CD4-positive, alpha-beta memory T cell (primary cell): Measurements from ENCODE around the gene FAM78A. TPM values are rescaled to one million over a fixed set of nuclear protein-coding genes. Genes with fewer than 3 reads are reported as not detected.

ENCODE experiments used
- CTCF ChIA-PET: fragments of 350-600 bp; sonication (Branson Sonifier 250); formaldehyde crosslinking; loops from one replicate; lab custom pipeline; 2021; ENCODE audit warnings: inconsistent platforms; ENCODE audit not compliant: partially characterized antibody; lab: Charles Lee
- POLR2A ChIA-PET: fragments of 350-600 bp; sonication (Branson Sonifier 250); formaldehyde crosslinking; loops from one replicate; lab custom pipeline; 2021; ENCODE audit not compliant: partially characterized antibody; lab: Charles Lee
- DNase-seq, 5 donors: peaks; one replicate each; pipeline versions ENCODE4 v3.0.0 to v3.0.0-alpha.2; 2020 to 2022; ENCODE audit warnings: mixed read lengths in 1 of 5
- H3K27ac ChIP-seq: one replicate; pipeline ENCODE4 v1.7.0; 2013; ENCODE audit warnings: low read depth, low read length
- H3K27me3 ChIP-seq: 2 replicates; pipeline ENCODE4 v1.7.0; 2013; ENCODE audit warnings: mild to moderate bottlenecking, low read length, moderate library complexity; ENCODE audit not compliant: insufficient read depth
- H3K36me3 ChIP-seq: 2 replicates; pipeline ENCODE4 v1.7.0; 2013; ENCODE audit warnings: mild to moderate bottlenecking, low read length, moderate library complexity; ENCODE audit not compliant: insufficient read depth
- H3K4me1 ChIP-seq: 2 replicates; pipeline ENCODE4 v1.7.0; 2013; ENCODE audit warnings: mild to moderate bottlenecking, low read length, moderate library complexity; ENCODE audit not compliant: insufficient read depth
- H3K4me3 ChIP-seq, 2 donors: one replicate each; pipeline ENCODE4 v1.7.0; 2013; ENCODE audit warnings: low read length in 2 of 2, mild to moderate bottlenecking in 1 of 2
- H3K9me3 ChIP-seq, 2 donors: one replicate each; pipeline ENCODE4 v1.7.0; 2013; ENCODE audit warnings: low read length in 2 of 2, control low read depth in 1 of 2; ENCODE audit not compliant: control insufficient read depth in 1 of 2
- H3K27ac Mint-ChIP-seq, 7 donors: one replicate each; pipeline ENCODE4 v1.8.0; 2020 to 2021; ENCODE audit warnings: mixed read lengths in 7 of 7, mild to moderate bottlenecking in 6 of 7, inconsistent platforms in 3 of 7, moderate library complexity in 3 of 7
- H3K27me3 Mint-ChIP-seq, 2 donors: one replicate each; pipeline ENCODE4 v1.8.0; 2020 to 2021; ENCODE audit warnings: mixed read lengths in 2 of 2
- H3K36me3 Mint-ChIP-seq, 2 donors: one replicate each; pipeline ENCODE4 v1.8.0; 2020 to 2021; ENCODE audit warnings: mixed read lengths in 2 of 2, inconsistent platforms in 1 of 2, mild to moderate bottlenecking in 1 of 2
- H3K4me1 Mint-ChIP-seq, 4 donors: one replicate each; pipeline ENCODE4 v1.8.0; 2020 to 2021; ENCODE audit warnings: mixed read lengths in 4 of 4, mild to moderate bottlenecking in 1 of 4
- H3K4me3 Mint-ChIP-seq, 8 donors: one replicate each; pipeline ENCODE4 v1.8.0; 2020 to 2021; ENCODE audit warnings: mixed read lengths in 8 of 8, mild to moderate bottlenecking in 7 of 8, moderate library complexity in 6 of 8, inconsistent platforms in 3 of 8
- H3K9me3 Mint-ChIP-seq, 8 donors: one replicate each; pipeline ENCODE4 v1.8.0; 2020 to 2021; ENCODE audit warnings: mixed read lengths in 8 of 8, mild to moderate bottlenecking in 5 of 8, inconsistent platforms in 3 of 8, moderate library complexity in 1 of 8
- intact Hi-C: fragments of 100-400 bp; cut with micrococcal nuclease; formaldehyde crosslinking; loops from one replicate; pipeline ENCODE4 v1.15.1; 2023
- polyA plus RNA-seq, 2 donors: library from polyadenylated mRNA; unstranded; fragments of 300-500 nt; fragmentation: Illumina TruSeq; gene quantifications; one replicate each; pipeline ENCODE4 v1.2.3, GENCODE V29; 2021
- total RNA-seq, 2 experiments: library from RNA; stranded (reverse); gene quantifications; one replicate each; pipeline ENCODE4 v1.2.3, GENCODE V29; 2021

The FAM78A gene
- total and polyA plus RNA-seq, 4 experiments from 2014 or later = 5.5 to 93.5 (median 61.3) TPM

DNA sequence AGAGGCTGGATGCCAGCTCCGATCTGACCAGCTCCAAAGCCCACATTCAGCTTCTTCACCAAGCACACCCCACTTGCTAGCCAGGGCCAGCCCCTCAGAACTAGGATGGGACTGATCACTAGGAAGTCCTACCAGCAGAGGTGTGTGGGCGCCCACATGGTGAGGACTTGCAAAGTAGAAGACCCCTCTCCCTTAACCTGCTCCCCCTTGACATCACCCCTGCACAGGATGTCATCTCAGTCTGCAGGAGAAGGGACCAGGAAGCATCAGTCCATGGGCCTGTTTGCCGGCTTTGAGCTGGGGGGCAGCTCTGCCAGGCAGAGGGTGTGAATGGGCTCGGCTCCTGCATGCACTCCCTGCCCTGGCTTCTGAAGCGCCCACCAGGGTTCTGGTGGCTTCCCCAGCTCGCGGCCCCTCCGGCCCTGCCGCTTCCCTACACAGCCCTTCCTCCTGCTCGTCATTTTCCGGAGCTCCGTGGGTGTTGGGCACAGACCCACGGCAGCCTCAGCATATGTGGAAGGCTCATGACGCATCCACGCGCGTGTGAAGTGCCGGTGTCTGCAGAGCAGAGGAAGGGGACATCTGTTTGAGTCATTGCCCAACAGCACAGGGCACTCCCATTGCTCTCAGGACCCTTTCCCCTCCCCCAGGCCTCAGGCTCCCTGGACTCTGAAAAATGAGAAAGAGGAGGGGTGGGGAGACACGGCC, 3.7 kb upstream of the FAM78A start:
- ChIA-PET POLR2A (interaction anchor here (0.6 to 17.7 kb wide), 4 partner anchors 18 to 102 kb away, joined by 3 to 1324 read pairs (median 4); no protein-coding TSS in a partner anchor), CTCF (interaction anchor here (0.9 to 1.1 kb wide), 2 partner anchors 24 to 102 kb away, joined by 4 read pairs; no protein-coding TSS in a partner anchor)
- Mint-ChIP-seq H3K27ac (peak overlapping the region in 2 of 7 donors; percentile 51 to 95), H3K36me3 (peaks cover 12 to 17% of the 10 kb centered on the region in 2 donors), H3K27me3 (peaks cover 2 to 3% of the 10 kb centered on the region in 2 donors), H3K4me1 (peaks cover 22 to 49% (median 26%) of the 10 kb centered on the region in 4 donors), H3K4me3 (no peak overlapping the region), H3K9me3 (no peaks in the 10 kb centered on the region)
- H3K27me3 ChIP-seq = no peaks in the 10 kb centered on the region
- no peaks in the 10 kb centered on the region for H3K9me3 ChIP-seq
- intact Hi-C loops = loop anchor here (2.0 to 10.0 kb wide), 4 partner anchors 57 to 225 kb away; partner anchors contain the start of genes NUP214 and POMT1
- H3K27ac ChIP-seq = no peak overlapping the region
- H3K4me3 ChIP-seq = no peak overlapping the region
- no peaks in the 10 kb centered on the region for H3K36me3 ChIP-seq
- peaks cover 27% of the 10 kb centered on the region for H3K4me1 ChIP-seq
- no peak for DNase-seq

GRCh38 chr9:131279196-131279862, 3.0 kb upstream of the FAM78A start:
- ChIA-PET CTCF (interaction anchor here (0.9 to 1.5 kb wide), 6 partner anchors 9 to 101 kb away, joined by 4 to 5 read pairs (median 4); no protein-coding TSS in a partner anchor), POLR2A (interaction anchor here (1.1 to 17.7 kb wide), 6 partner anchors 17 to 119 kb away, joined by 3 to 1324 read pairs (median 6); no protein-coding TSS in a partner anchor)
- H3K4me3 Mint-ChIP-seq = peak overlapping the region; percentile 84 to 93 (median 91)
- Histone ChIP-seq H3K36me3 (no peaks in the 10 kb centered on the region), H3K27me3 (no peaks in the 10 kb centered on the region), H3K9me3 (no peaks in the 10 kb centered on the region), H3K4me3 (no peak overlapping the region), H3K4me1 (peaks cover 27% of the 10 kb centered on the region), H3K27ac (peak overlapping the region; percentile 79)
- DNase-seq = no peak
- H3K36me3 Mint-ChIP-seq = peaks cover 15 to 24% of the 10 kb centered on the region in 2 donors
- no peaks in the 10 kb centered on the region for H3K9me3 Mint-ChIP-seq
- H3K27ac Mint-ChIP-seq = peak overlapping the region; percentile 92 to 95 (median 94)
- peaks cover 22 to 50% (median 26%) of the 10 kb centered on the region in 4 donors for H3K4me1 Mint-ChIP-seq
- intact Hi-C loops = loop anchor here (2.0 to 10.0 kb wide), 4 partner anchors 58 to 225 kb away; partner anchors contain the start of genes NUP214 and POMT1
- H3K27me3 Mint-ChIP-seq = peaks cover 2 to 3% of the 10 kb centered on the region in 2 donors

GRCh38 chr9:131278702-131279111, 2.4 kb upstream of the FAM78A start:
- Mint-ChIP-seq H3K27ac (peak overlapping the region; percentile 92 to 95 (median 94)), H3K27me3 (peaks cover 2 to 3% of the 10 kb centered on the region in 2 donors), H3K4me1 (peaks cover 22 to 50% (median 26%) of the 10 kb centered on the region in 4 donors), H3K9me3 (no peaks in the 10 kb centered on the region), H3K36me3 (peaks cover 21 to 30% of the 10 kb centered on the region in 2 donors), H3K4me3 (peak overlapping the region; percentile 84 to 93 (median 91))
- Histone ChIP-seq H3K9me3 (no peaks in the 10 kb centered on the region), H3K27ac (peak overlapping the region; percentile 79), H3K27me3 (no peaks in the 10 kb centered on the region), H3K4me1 (peaks cover 27% of the 10 kb centered on the region), H3K36me3 (no peaks in the 10 kb centered on the region), H3K4me3 (peak overlapping the region in 1 of 2 donors; percentile 48)
- DNase-seq = peak in 4 of 5 donors; percentile 43 to 77 (median 48)
- ChIA-PET CTCF (interaction anchor here (0.9 to 1.5 kb wide), 6 partner anchors 8 to 29 kb away, joined by 4 to 5 read pairs (median 4); no protein-coding TSS in a partner anchor), POLR2A (interaction anchor here (0.8 to 17.7 kb wide), 8 partner anchors 10 to 307 kb away, joined by 3 to 1324 read pairs (median 6); partner anchors contain the start of gene PLPP7)
- intact Hi-C loops = loop anchor here (1.0 to 10.0 kb wide), 8 partner anchors 9 to 226 kb away; partner anchors contain the start of genes NUP214 and POMT1

DNA sequence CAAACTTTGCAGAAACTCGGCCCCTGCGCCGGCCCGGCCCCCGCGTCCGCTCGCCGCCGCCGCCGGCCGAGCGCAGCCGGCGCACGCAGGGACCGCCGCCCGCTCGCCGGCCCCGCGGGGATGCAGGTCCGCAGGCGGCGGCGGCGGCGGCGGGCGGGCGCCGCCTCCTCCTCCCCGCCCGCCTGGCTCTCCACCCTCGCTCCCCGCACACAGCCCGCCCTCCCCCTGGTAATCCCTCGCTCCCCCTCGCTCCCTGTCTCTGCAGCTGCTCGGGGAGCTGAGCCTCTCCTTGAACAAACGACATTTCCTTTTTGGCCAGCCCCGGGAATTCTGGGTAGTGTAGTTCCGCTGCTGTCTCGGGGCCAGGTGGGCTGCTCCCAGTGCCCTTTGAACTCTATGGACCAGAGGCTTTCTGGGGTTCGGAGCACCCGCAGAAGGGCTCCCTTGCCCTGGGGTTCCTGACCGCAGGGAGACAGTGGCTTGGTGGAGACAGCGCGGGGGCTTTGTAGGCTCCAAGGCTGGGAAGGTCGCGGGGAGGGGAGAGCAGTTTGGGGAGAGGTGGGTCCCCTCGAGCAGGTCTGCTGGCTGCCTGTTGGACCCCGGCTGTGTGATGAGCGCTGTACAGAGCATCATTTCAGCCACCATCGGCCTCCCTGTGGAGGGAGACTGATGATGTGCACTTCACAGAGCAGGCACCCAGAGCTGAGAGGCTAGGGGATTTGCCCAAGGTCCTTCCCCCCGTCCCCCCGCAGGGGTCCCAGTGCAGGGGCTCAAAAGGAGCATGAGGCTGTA, 1.8 kb upstream of the FAM78A start:
- peaks cover 2 to 3% of the 10 kb centered on the region in 2 donors for H3K27me3 Mint-ChIP-seq
- peaks cover 22 to 49% (median 25%) of the 10 kb centered on the region in 4 donors for H3K4me1 Mint-ChIP-seq
- no peaks in the 10 kb centered on the region for H3K27me3 ChIP-seq
- peak overlapping the region; percentile 79 for H3K27ac ChIP-seq
- H3K4me3 ChIP-seq = peak overlapping the region; percentile 21 to 65
- no peaks in the 10 kb centered on the region for H3K9me3 Mint-ChIP-seq
- H3K36me3 ChIP-seq = no peaks in the 10 kb centered on the region
- H3K4me3 Mint-ChIP-seq = peak overlapping the region; percentile 84 to 93 (median 91)
- CTCF ChIA-PET = interaction anchor here (1.0 to 1.5 kb wide), 5 partner anchors 8 to 28 kb away, joined by 4 to 5 read pairs (median 4); no protein-coding TSS in a partner anchor
- POLR2A ChIA-PET = interaction anchor here (0.6 to 17.7 kb wide), 9 partner anchors 11 to 307 kb away, joined by 3 to 1324 read pairs (median 5); partner anchors contain the start of gene PLPP7
- peaks cover 27% of the 10 kb centered on the region for H3K4me1 ChIP-seq
- intact Hi-C loops = loop anchor here (1.0 to 10.0 kb wide), 8 partner anchors 9 to 227 kb away; partner anchors contain the start of genes NUP214 and POMT1
- peak overlapping the region; percentile 92 to 95 (median 94) for H3K27ac Mint-ChIP-seq
- H3K9me3 ChIP-seq = no peaks in the 10 kb centered on the region
- DNase-seq = peak; percentile 60 to 78 (median 61)
- peaks cover 24 to 35% of the 10 kb centered on the region in 2 donors for H3K36me3 Mint-ChIP-seq

GRCh38 chr9:131277287-131277909, 1.1 kb upstream of the FAM78A start:
- H3K9me3 ChIP-seq = no peaks in the 10 kb centered on the region
- H3K9me3 Mint-ChIP-seq = no peaks in the 10 kb centered on the region
- no peak overlapping the region for H3K27ac Mint-ChIP-seq
- H3K36me3 Mint-ChIP-seq = peaks cover 24 to 39% of the 10 kb centered on the region in 2 donors
- ChIA-PET POLR2A (interaction anchor here (1.0 to 17.7 kb wide), 6 partner anchors 11 to 121 kb away, joined by 4 to 1324 read pairs (median 6); partner anchors contain the start of gene PLPP7), CTCF (interaction anchor here (1.0 to 12.3 kb wide), 3 partner anchors 23 to 99 kb away, joined by 3 to 188 read pairs (median 3); no protein-coding TSS in a partner anchor)
- H3K27me3 ChIP-seq = no peaks in the 10 kb centered on the region
- peak overlapping the region; percentile 67 for H3K27ac ChIP-seq
- peak overlapping the region in 3 of 8 donors; percentile 58 to 71 (median 64) for H3K4me3 Mint-ChIP-seq
- peak overlapping the region; percentile 2 to 65 for H3K4me3 ChIP-seq
- H3K4me1 ChIP-seq = peaks cover 27% of the 10 kb centered on the region
- peaks cover 2 to 3% of the 10 kb centered on the region in 2 donors for H3K27me3 Mint-ChIP-seq
- peaks cover 22 to 52% (median 27%) of the 10 kb centered on the region in 4 donors for H3K4me1 Mint-ChIP-seq
- intact Hi-C loops = loop anchor here (5.0 to 10.0 kb wide), 2 partner anchors 60 to 227 kb away; partner anchors contain the start of gene POMT1
- no peaks in the 10 kb centered on the region for H3K36me3 ChIP-seq
- peak in 4 of 5 donors; percentile 39 to 53 (median 44) for DNase-seq
